LNCAP (cell line): ENCODE data around the gene APP.

Source experiments
- TF ChIP-seq, protein P1 (sequence below): fragments of 450-650 bp; IDR thresholded peaks from 2 replicates; pipeline ENCODE4 v1.5.1; 2017; ENCODE audit warnings: mild to moderate bottlenecking

APP gene

DNA sequence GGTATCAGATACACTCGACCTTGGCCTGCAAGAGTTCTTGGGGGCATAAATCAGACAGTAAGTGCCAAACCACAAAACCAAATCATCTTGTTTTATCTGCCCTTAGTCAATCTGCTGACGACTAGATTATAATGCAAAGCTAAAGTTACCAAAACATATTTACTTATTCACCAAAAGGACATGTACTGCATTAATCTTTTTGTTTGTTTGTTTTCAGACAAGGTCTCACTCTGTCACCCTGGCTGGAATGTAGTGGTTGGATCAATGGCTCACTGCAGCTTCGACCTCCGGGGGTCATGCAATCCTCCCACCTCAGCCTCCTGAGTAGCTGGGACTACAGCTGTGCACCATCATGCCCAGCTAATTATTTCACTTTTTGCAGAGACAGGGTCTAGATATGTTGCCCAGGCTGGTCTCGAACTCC lies 114.7 kb downstream of the APP start:
- TF ChIP-seq, protein P1, sequence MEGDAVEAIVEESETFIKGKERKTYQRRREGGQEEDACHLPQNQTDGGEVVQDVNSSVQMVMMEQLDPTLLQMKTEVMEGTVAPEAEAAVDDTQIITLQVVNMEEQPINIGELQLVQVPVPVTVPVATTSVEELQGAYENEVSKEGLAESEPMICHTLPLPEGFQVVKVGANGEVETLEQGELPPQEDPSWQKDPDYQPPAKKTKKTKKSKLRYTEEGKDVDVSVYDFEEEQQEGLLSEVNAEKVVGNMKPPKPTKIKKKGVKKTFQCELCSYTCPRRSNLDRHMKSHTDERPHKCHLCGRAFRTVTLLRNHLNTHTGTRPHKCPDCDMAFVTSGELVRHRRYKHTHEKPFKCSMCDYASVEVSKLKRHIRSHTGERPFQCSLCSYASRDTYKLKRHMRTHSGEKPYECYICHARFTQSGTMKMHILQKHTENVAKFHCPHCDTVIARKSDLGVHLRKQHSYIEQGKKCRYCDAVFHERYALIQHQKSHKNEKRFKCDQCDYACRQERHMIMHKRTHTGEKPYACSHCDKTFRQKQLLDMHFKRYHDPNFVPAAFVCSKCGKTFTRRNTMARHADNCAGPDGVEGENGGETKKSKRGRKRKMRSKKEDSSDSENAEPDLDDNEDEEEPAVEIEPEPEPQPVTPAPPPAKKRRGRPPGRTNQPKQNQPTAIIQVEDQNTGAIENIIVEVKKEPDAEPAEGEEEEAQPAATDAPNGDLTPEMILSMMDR: no peak

DNA sequence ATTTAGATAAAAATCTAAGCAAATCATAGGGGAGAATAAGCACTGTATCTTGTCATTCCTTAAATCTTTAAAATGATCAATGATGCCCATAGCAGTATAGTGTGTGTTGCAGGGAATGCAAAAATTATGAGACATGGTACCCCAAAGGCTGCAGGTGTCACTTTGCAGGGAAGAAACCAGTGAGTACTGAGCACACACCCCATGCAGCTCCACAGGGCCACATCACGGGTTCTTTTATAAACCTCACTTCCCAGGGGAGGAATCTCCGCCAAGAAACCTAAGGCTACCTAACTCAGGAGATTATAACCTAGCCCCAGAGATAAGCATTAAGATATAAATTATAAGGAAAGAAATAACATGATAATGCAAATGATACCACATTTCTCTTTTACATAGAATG lies 115.6 kb downstream of the APP start:
- TF ChIP-seq, protein P1: no peak

DNA sequence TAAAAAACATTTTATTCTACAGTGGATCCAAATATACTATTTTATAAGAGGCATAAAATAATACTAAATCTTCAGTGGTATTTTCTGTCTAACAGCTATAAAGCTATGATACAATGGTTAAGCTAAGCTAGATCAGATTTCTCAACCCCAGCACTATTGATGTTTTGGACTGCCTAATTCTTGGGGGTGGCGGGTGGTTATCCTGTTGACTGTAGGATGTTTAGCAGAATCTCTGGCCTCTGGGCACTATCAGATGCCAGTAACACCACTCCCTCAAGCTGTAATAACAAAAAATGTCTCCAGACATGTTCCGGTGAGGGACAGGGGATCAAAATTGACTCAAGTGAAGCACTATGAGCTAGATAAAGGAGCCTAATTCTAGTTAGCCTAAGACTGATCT lies 118.5 kb downstream of the APP start:
- TF ChIP-seq, protein P1: no peak

DNA sequence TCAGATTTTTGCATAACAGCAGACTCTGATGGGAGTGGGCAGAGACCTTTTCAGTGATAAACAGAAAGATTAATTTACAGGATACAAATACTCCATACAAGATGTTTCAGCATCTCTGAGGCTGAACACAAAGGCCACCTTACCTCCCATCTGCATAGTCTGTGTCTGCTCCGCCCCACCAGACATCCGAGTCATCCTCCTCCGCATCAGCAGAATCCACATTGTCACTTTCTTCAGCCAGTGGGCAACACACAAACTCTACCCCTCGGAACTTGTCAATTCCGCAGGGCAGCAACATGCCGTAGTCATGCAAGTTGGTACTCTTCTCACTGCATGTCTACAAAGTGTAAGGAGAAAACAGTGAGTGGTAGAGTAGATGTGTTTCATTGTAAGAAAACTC lies 119.7 kb downstream of the APP start:
- TF ChIP-seq, protein P1: no peak

DNA sequence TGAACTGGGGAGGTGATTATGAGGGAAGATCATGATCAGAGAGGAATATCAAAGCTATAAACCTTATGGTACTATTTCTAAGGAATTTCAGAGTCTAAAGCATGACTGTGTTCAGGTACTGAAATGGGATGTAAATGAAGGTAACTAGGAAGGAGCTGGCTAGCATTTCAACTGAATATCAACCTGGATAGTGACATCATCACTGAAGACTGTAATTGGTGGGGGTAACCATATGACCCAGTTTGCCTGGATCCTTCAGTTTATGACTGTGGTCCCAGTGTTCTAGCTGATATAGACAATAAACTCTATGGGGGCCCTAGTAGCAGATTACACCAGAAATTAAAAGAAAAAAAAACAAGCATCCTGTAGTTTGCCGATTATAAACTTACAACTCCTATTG lies 120.8 kb downstream of the APP start:
- TF ChIP-seq, protein P1: no peak

DNA sequence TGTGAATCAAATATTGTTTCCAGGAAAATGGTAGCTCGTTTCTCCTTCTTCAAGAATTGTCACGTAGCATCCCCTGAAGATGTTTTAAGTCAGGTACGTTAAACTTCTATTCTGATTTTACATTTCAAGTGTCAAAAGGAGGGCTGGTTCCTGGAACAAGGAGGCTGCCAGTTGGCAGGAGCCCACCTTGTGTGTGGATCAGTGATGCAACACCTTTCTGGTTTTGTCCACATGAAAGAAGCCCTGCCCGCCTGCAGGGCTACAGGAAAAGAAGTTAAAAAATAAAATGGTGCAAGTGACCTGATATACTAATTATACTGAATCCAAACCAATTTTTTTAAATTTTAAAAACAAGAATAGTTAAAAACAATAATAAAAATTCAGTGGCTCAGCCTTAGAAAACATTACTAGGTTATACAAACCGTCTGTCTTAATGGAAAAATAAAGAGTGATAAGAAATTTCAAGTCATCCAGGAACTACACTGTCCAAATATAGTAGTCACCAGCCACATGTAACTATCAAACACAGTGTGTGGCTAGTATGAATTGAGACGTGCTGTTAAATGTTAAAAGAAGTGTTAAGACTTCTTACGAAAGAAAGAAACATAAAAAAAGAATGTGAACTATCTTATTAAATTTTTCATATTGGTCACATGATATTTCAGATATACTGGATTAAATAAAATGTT lies 123.1 kb downstream of the APP start:
- TF ChIP-seq, protein P1: no peak

DNA sequence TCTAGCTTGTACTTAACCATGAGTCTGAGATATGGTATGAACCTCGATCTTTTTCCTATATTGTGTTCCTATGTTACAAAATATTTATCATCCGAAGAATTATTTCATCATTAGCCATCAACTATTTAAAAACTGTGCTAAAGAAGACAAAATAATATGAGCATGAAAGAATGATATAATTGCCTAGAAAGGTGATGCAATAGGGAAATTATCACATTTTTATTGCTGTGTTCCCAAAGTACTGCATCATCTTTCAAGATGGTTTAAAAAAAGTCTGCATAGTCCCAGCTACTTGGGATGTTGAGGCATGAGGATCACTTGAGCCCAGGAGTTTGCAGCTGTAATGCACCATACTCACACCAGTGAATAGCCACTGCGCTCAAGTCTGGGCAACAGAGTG lies 126.7 kb downstream of the APP start:
- TF ChIP-seq, protein P1: no peak
